DMS53 treated with DMSO at 0.1 percent for 48 hours (cell line): ENCODE results near the gene PNN.
"Not testable (repeated sequence)": the region's sequence is repeated elsewhere in the genome, so short reads cannot be mapped to it uniquely, and the experiment has no call there.

Experiments used
- DNase-seq: peaks from one replicate; lab custom pipeline; 2025; ENCODE audit not compliant: unreplicated experiment; lab: John Stamatoyannopoulos, UW

The PNN gene

DNA sequence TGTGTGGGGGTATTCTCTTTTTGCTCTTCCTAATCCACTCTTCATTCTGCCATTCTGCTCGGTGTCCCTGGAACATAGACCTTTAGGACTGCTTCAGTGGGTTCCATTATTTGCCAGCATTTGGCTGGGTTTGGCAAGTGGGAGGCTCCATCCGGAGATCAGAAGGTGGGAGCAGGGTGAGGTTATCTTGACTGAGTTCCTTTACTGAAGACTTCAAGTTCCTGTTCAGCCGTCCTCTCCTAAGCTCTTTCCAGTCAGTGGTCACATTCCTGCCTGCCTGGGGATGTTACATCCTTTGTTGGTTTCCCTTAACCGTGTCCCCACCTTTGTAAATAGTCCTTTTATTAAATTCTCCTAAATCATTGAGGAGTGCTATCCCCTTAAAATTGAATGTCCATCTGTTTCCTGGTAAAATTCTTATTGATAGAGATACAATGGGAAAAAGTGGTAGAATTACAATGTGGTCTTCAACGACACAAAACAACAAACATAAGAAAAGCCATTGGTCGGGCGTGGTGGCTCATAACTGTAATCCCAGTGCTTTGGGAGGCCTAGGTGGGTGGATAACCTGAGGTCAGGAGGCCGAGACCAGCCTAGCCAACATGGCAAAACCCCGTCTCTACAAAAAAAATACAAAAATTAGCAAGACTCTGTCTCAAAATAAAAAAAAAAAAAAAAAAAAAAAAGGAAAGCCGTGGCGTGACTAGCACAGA lies 53.6 kb downstream of the PNN start:
- DNase-seq = no peak

DNA sequence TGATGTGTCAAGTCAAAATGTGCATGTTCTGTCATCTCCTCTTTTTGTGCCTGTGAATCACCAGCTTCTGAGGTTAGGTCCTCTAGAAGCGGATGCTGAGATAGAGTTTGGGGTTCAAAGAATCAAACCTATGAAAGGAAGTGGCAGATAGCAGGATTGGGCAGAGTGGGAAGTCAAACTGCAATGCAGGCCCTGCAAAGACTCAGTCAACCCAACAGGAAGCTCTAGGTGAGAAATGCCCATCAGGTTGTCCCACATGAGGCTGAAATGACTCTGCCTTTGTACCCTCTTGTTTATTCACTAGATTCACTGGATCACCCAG lies 54.1 kb downstream of the PNN start:
- DNase-seq = no peak

DNA sequence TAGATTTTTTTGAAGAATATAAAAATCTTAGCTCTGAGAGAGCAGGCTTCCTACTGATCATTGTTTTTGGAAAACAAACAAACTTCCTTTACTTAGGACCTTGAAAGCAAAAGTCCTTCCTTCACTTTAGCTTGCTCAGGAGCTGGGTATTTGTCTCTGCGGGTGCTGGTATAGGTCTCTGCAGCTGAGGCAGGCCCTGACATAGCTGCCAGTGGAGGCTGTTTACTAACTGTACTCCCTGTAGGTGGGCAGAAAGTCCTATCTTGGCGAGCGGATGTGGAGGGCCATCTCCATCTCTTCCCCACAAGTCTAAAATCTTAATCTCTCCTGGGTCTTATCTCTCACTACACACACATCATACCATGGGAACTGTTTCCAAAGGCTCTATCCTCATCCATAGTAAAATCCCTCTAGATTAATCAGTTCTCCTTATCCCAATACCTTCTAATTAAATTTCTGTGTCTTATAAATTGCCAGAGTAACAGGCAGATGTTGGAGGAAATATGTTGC lies 54.6 kb downstream of the PNN start:
- DNase-seq = no peak

DNA sequence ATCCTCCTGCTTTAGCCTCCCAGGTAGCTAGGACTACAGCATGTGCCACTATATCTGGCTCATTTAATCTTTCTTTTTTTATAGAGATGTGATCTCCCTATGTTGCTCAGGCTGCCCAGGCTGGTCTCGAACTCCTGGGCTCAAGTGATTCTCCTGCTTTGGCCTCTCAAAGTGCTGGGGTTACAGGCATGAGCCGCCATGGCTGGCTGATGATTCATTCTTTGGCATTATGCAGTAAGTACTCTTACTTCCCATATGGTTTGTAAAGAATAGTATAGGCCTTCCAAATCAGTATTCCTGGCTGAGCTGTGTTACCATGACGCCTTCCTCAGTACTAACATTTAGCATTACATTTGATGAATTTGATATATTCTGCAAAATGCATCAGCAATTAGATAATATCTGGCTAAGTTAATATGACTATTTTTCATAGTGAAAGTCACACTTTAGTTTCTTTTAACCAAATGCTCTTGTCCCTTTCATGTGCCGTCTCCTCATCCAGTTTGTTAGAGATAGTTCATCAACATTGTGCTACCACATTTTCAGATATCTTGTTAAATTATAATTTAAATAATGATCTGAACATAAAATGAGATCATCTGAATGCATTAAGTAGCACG lies 55.5 kb downstream of the PNN start:
- no peak for DNase-seq

DNA sequence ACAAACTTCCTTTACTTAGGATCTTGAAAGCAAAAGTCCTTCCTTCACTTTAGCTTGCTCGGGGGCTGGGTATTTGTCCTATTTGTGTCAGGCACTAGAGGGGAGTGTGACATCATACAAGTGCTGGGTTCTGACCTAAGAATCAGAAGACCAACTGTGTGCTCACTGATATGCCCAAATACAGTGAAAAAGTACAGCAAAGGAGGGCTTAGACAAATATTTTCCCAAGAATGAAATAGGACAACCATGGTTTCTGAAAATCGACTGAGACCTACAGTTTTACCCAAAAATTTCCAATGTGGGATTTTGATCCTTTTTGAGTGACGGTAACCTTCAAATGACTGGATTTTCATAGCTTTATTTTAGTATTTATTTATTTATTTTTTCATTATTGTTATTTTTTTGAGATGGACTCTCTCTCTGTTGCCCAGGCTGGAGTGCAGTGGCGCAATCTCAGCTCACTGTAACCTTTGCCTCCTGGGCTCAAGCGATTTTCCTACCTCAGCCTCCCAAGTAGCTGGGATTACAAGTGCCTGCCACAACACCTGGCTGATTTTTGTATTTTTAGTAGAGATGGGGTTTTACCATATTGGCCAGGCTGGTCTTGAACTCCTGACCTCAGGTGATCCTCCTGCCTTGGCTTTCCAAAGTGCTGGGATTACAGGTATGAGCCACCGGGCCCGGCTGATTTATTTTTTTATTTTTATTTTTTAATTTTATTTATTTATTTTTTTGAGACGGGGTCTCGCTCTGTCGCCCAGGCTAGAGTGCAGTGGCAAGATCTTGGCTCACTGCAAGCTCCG lies 56.9 kb downstream of the PNN start:
- DNase-seq = not testable (repeated sequence)
